Stimulated activated CD4-positive, alpha-beta T cell treated with anti-CD3 and anti-CD28 coated beads, Interleukin-1b, Interleukin-23, amount 100 ng/mL, for 4 hours (primary cell): Measurements from ENCODE around the gene ERICH6B.

Source experiments
- DNase-seq, 2 donors: peaks; one replicate each; pipeline ENCODE4 v3.0.0-alpha.2; 2020; ENCODE audit warnings: low read depth in 2 of 2

ERICH6B gene

DNA sequence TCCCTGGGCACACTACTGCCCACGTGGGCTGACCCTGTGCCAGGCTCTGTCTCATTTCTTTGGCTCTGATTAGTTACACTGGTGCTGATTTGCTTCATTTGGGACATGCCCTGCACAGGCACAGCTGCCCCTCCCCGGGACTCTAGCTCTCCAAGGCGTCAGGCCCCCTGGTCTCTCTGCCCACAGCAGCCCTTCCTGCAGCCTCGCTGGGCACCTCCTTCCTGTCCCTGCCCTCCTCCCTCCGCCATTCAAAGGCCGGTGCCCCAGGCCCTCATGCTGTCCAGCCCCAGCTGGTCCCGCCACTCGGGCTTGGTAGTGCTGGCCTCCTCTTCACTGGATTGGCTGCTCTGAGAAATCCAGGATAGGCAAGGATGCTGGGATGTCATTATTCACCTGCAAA is 73.1 kb downstream of the ERICH6B start:
- no peak for DNase-seq

DNA sequence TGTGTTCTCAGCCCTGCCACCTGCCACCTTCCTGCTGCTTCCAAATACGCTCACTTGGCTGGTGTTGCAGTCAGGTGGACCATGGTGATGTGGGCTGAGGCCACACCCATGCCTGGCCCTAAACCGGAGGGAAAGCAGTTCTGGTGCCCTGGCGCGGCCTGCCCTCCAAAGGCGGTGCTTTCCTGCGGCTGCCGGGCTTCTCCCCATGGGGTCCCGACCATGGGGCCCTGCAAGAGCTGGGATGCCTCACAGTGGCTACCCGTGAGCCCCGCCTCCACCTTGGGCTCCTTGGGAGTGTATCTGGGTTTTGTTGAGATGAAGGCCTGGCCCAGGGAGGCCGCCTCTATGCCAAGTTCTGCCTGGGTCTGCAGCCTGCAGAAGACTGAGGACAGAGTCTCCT is 73.7 kb downstream of the ERICH6B start:
- DNase-seq: no peak

DNA sequence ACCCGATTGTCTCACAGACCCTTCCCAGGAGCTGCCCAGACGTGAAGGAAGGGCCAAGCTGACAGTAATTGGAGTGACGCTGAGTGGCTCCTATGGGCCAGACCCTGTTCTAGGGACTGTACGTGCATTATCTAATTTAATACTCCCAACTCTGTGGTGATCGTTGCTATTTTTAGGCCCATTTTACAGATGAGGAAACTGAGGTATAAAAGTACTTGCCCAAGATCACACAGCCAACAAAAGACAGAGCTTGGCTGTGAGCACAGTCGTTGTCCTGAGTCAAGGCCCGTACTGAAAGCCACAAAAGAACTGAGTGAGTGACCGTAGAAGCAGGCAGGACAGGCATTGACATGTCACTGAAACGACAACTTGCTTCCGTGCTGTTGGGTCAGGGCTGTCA is 74.7 kb downstream of the ERICH6B start:
- DNase-seq: no peak

DNA sequence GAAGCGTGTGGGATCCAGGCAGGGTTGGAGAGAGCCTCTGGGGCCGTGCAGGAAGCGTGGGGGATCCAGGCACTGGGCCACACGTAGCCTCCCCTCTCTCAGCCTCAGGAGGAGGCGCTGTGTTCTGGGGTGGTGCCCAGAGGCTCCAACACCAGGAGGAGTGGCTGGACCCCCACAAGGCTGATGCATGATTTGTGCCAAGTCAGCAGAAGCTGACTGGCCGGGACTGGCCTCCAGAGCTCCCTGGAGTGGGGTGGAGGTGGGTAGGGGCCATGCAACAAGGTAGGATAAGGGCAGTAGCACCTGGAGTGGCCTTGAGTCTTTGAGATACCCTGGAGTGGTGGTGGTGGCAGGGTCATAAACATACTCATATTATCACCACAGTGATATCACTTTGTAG is 75.3 kb downstream of the ERICH6B start:
- DNase-seq: no peak

DNA sequence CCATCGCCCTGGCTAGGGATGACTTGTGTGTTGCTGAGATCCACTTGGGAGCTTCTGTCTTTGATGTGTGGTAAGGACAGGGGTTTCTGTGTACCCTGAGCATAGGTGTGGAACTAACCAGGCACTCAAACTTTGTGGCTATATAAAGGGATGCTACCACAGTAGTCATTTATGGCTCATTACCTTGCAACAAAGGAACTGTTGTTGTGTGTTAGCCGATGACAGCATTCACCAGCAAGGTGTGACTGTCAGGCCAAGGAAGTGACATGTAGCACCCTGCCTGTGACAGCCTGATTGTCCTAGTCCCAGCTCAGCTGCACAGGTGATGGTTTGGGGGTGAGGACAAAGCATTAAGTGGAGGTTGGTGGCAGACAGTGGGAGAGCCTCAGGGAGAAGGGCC is 77.2 kb downstream of the ERICH6B start:
- DNase-seq: no peak

DNA sequence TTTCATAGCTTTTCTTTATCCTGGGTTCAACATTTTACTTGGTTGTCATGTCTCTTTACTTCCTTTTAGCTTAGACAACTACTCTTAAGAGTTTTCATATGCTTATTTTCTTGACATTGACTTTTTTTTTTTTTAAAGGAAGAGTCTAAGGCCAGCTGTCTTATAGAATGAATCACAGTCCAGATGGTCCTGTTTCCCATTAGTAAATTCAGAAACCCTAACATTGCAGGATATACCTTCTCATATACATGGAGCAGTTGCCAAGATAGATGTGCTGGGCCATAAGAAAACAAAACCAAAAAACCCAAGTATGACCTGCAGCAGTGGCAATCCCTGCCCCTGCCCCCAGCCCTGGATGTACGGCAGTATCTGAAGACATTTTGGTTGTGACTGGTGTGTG is 78.0 kb downstream of the ERICH6B start:
- no peak for DNase-seq

DNA sequence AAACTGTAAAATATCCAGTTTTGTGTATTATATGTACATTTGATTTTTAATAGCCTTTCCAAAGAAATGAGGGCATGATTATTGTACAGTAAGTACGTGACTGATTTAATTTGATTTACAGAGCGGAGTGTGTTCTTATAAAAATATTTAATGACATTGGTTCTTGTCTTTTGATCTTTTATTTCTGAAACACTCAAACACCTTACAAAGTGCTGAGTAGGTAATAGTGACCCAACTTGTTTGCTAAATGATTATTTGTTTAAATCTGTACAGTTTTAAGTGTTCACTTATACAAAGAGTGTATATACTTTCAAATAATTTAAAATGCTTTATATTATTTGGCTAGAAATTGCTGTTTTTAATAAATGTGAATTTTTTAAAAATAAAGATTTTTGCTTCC is 79.3 kb downstream of the ERICH6B start:
- no peak for DNase-seq

DNA sequence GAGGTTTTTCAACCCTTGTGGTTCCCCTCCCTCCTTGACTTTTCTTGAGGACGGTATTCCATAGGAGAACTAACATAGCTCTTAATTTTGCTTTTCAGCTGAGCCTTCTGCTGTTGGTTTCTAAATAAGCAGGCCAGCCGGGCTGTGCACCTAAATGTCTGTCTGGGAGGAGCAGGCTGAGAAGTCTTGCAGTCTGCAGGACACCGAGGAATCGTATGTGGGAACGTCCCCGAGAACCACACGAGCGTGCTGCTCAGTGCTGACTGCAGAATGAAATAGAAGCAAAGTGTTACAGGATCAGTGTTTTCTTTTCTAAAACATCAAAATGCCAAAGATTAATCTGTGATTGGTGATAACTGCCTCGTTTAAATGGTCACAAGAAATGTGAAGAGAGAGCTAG is 80.9 kb downstream of the ERICH6B start:
- DNase-seq: no peak

DNA sequence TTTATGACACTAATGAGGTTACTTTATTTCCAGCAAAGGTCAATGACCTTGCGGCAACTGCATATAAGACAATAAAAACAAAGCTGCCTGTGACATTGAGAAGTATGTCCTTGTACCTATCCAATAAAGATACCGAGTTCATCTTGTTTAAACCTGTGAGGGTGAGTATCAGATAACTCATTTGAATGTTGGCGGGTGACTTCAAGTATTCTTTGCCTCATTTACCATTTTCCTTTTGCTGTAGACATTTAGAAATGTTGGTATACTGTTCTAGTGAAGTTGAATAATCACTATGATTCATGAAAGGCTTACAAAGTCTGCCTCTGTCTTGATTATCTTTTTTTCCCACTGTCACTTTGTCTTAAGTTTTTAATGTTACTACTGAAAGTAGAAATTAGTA is 85.8 kb downstream of the ERICH6B start:
- no peak for DNase-seq

DNA sequence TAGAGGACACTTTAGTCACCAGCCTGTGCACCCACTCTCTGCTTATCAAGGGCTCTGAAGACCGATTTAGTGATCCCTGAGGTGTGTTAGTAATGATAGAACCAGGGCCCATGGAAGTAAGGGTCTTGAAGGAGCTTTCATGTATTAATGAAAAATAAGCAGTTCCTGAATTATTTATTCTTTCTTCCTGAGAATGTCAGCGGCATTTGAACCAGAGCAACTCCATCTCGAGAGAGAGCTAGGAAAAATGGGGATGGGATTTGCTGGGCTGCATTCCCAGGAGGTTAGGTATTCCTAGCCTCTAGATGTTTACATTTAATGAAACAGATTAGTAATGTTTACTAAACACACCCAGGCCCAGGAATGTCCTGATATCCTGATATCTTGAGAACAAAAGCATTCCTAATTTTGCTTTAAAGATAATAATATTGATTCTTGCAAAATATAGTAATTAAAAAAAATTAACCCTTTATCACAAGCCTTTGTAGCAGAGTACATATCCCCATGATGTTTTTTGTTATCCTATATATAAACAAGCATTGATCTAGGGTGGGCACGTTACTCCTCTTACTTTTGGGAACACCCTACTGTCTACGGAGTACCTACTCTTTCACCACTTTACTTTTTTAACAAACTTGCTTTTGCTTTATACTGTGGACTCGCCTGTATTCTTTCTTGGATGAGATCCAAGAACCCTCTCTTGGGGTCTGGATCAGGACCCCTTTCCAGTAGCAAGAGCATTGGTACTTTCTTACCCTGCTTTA is 87.7 kb downstream of the ERICH6B start:
- no peak for DNase-seq

DNA sequence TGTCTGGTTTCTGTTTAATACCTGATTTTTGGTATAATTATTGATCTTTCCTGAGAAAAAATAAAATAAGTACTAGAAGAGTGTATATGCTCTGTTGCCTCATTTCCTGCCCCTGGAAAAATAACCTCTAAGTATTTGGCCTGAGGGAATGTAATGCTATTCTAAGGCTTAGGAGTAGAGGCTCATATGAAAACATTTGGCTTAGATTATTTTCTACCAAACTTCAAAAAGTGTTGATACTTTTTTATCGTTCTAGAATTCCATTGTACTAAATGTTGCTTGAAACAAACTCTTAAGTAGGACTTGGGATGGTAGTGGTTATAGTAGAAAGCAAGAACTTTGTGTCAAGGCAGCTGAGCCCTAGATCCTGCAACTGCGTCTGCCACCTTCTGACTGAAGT is 93.0 kb downstream of the ERICH6B start:
- DNase-seq: no peak

DNA sequence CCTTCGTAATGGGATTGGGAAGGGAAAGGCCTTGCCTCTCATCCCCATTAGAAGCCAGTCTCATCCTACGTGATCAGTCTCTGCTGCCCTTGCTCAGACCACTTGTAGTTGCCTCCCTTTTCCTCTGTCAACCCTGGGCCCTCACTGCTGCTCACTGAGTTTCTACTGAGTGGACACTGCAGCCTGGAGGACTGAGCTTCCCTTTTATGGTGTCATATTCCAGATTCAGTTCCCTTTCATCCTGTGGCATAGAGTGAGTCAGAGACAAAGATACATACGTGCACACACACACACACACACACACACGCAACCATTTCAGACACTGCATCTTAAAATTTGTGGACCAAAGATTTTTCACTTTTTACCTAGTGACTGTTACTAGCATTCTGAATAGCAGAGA is 94.2 kb downstream of the ERICH6B start:
- no peak for DNase-seq

DNA sequence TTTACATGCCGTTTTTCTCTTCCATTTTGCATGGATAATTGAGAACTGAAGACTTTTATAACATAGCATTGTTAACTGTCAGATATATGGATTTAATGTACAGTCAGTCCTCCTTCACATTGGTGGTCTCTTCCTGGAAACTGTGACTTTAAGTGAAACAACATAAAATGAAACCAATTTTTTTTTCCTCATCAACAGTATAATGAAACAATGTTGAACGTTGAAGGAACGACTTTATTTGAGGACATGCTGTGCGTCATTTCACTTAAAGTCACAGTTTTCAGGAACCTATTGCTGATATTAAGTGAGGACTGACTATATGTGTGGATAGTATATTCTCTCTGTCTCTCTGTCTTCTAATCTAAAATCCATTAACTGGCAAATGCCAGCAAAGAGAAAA is 96.0 kb downstream of the ERICH6B start:
- no peak for DNase-seq

DNA sequence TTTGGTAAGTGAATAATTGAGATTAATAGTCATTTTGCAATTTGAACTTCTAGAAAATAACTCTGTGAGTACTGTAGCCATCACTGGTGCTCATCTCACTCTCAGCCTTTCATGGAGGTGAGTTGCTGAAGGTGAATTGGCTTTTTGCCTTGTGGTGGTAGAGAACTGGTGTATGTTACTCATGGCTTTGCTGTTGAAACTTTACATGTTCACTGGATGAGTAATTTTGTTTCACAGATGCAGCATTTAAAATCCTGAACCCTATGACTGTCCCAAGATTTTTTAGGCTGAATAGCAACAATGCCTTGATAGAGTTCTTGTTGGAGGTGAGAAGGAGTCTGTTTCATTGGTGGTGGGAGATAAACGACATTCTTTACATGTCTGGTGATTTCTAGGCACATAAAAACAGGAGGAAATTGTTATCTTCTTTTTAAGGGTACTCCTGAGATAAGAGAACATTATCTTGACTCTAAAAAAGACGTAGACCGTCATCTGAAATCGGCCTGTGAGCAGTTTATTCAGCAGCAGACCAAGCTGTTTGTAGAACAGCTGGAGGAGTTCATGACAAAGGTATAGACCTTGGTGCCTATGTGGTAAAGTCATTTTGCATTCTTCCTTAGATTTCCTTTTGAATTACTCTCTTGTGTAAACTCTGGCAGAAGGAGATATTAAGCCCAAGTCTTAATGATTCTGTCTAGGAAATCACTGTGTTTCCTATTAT is 96.9 kb downstream of the ERICH6B start:
- no peak for DNase-seq

DNA sequence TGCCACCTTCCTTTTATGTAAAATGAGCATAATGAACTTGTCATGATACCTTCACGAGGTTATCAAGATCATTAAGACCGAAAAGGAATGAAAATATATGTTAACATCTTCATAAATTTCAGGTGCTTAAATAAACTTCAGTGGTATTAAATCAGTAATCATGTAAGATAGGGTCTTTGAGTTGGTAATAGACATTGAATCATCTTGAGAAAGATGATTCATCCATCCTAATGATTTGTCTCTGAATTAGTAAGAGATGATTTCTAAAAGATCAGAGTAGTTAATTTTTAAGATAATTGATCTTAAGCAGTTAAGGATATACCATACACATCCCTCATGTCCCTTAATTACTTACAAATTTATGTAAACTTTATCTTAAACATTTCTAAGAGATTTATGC is 98.8 kb downstream of the ERICH6B start:
- DNase-seq: no peak

DNA sequence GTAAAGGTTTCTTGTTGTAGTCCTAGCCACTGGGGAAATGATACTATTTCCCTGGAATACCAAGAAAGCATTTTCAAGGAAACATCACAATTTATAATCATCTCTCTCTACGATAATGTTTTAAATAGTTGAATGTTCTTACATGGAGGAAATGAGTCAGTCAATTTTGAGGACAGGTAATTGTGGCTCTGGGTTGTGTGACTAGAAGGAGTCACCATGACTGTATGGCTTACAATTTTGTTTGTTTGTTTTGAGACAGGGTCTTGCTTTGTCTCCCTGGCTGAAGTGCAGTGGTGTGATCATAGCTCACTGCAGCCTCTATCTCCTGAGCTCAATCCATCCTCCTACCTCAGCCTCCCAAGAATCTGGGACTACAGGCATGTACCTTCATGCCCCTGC is 103.4 kb downstream of the ERICH6B start:
- no peak for DNase-seq

DNA sequence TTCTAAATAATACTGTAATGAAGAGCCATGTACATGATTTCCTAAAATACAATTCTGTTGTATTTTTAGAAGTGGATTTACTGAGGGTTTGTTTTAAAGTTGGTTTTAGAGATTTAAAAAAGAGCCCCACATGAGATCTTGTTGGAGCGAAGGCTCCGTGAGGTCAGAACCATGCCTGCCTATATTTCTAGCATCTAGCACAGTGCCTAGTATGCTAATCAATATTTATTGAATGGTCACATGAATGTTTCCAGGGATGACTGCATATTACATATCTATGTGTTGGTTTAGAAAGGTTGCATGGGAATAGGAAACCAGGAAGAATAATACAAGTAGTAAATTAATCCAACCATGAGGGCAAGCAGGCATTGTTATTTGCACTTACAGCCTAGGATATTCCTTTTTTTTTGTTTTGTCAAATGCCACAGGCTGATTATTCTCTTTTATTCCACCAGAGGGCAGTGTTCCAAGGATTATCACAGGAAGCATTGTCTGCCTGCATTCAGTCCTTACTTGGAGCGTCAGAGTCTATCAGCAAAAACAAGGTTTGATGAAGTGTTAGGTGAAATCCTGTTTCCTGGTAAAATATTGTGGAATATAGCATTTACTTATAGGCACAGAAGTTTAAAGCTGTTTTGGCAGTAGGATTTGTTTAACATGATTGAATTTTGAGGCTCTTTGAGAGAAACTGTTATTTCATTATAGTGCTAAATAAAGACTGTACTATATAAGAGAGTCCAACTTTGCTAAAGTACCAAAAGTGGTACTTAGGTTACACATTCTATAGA is 104.0 kb downstream of the ERICH6B start:
- peak in 1 of 2 donors; percentile 22 for DNase-seq

DNA sequence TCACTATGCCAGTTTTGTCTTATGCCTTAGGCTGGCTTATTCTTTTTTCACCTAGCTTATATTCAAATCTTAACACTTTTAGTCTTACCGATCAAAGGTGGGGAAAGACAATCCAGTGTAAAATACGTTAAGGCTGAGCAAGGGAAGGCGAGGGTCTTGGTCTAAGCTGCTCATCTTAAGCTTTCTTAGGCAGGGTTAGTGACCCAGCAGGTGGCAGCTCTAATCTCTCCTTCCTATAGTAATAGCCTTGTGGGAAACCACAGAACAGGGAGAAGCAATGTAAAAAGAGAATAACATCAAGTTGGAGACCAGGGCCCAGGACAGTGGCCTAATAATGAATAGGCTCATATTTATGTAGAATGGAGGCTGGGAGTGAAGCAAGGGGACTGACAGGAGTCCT is 104.9 kb downstream of the ERICH6B start:
- no peak for DNase-seq

DNA sequence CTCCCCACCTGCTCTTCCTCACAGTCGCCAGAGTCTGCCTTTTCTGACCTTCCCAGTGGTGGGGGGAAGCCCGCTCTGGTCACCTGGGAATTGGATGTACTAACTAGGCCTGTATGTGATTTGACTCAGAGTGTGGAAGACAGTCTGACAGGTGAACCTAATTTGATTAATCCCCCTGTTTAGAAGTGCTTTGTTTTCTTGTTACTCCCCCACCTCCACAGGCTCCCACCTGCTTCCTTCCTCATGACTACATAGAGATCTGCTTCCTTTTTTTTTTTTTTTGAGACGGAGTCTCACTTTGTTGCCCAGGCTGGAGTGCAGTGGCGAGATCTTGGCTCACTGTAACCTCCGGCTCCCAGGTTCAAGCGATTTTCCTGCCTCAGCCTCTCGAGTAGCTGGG is 106.8 kb downstream of the ERICH6B start:
- DNase-seq: no peak

DNA sequence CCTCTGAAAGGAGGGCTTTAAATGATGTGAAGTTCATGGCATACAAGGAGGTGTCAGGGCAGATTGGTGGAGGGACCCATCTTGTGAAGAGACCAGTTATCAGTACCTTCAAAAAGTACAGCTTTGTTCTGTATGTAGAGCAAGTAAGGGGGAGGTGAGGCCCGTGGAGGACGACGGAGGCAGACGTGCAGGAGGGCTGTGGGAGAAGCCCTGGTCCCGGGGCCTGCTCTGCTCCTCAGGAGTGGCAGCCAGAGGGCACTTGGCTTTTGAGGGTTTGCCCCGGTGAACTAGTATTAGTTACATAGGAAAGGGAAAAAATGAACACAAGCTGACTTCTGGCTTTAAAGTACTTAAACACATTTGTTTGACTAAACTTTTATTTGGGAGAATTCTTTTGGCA is 108.7 kb downstream of the ERICH6B start:
- DNase-seq: no peak

DNA sequence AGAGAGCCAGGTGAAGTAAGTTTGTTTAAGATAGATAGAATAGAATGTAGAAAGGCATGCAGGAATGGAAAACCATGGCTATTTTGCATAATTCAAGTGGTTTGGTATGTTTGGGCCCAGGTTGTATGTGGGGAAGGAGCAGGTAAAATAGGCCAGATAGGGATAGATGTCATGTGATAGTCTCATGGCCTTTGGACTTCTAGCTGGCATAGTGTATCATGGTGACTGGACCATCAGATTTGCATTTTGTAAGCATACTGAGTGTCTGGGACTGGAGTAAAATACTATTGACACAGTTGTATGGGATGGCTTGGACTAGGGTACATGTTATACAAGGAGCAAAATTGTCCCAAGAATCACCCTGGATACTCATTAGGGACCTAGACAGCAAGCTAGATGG is 111.9 kb downstream of the ERICH6B start:
- DNase-seq: no peak

DNA sequence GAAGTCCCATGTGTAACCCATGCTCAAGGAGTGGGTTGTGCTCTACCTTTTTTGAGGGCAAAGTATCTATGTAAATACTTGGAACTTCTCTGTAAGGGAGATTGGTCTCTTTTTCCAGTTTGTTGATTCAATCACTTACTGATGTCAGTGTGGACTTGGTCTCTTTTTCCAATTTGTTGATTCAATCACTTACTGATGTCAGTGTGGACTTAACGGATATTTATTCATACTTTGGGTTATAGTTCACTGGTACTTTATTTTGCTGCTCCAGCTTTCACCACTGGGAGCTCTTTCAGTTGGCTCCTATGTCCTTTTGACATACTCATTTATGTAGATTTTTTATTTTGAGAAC is 114.4 kb downstream of the ERICH6B start:
- DNase-seq: no peak
